Activated T-cell treated with anti-CD3 and anti-CD28 coated beads, Interleukin-2, amount 50 U/mL, for 4 hours (primary cell): Measurements from ENCODE around the gene WRAP73. TPM values are rescaled to one million over a fixed set of nuclear protein-coding genes. Genes with fewer than 3 reads are reported as not detected.
A peak's percentile ranks its signal among the peaks of the same experiment; 100 is the strongest.

Source experiments
- ATAC-seq, 2 donors: fragments of 200-7000 bp; cut with Tn5 transposase; one replicate each; pipeline ENCODE4 v1.10.0; 2021
- DNase-seq: peaks from one replicate; pipeline ENCODE4 v3.0.0-alpha.2; 2020
- H3K27me3 Mint-ChIP-seq: one replicate; pipeline ENCODE4 v1.8.0; 2021; ENCODE audit warnings: low read depth, mixed read lengths
- H3K36me3 Mint-ChIP-seq: one replicate; pipeline ENCODE4 v1.8.0; 2022; ENCODE audit warnings: mixed read lengths; ENCODE audit not compliant: insufficient read depth
- H3K4me1 Mint-ChIP-seq: one replicate; pipeline ENCODE4 v1.8.0; 2021; ENCODE audit warnings: low read depth, mixed read lengths
- H3K4me3 Mint-ChIP-seq: one replicate; pipeline ENCODE4 v1.8.0; 2021; ENCODE audit warnings: mild to moderate bottlenecking, moderate library complexity, mixed read lengths
- H3K9me3 Mint-ChIP-seq: one replicate; pipeline ENCODE4 v1.8.0; 2021; ENCODE audit warnings: mixed read lengths
- total RNA-seq, 3 donors: library from RNA; stranded (reverse); gene quantifications; one replicate each; pipeline ENCODE4 v1.2.1, GENCODE V29; 2021

WRAP73 gene
- total RNA-seq, 3 donors from 2014 or later = 32.7 to 36.3 (median 34.5) TPM

GRCh38 chr1:3664700-3665375 lies 14.9 kb upstream of the WRAP73 start:
- DNase-seq = no peak
- H3K9me3 Mint-ChIP-seq = no peaks in the 10 kb centered on the region
- no peak overlapping the region for H3K4me3 Mint-ChIP-seq
- ATAC-seq = no peak
- H3K36me3 Mint-ChIP-seq = no peaks in the 10 kb centered on the region
- peaks cover 5% of the 10 kb centered on the region for H3K27me3 Mint-ChIP-seq
- H3K4me1 Mint-ChIP-seq = peaks cover 3% of the 10 kb centered on the region

- ATAC-seq = no peak
- peaks cover 3% of the 10 kb centered on the region for H3K4me1 Mint-ChIP-seq
- DNase-seq = no peak
- H3K9me3 Mint-ChIP-seq = no peaks in the 10 kb centered on the region
- no peak overlapping the region for H3K4me3 Mint-ChIP-seq
- H3K36me3 Mint-ChIP-seq = no peaks in the 10 kb centered on the region
- H3K27me3 Mint-ChIP-seq = peaks cover 7% of the 10 kb centered on the region
Measured at GRCh38 chr1:3663999-3664699, 14.2 kb upstream of the WRAP73 start.

- H3K4me1 Mint-ChIP-seq = peaks cover 3% of the 10 kb centered on the region
- ATAC-seq (no peak), DNase-seq (no peak)
- no peaks in the 10 kb centered on the region for H3K9me3 Mint-ChIP-seq
- peaks cover 17% of the 10 kb centered on the region for H3K27me3 Mint-ChIP-seq
- no peak overlapping the region for H3K4me3 Mint-ChIP-seq
- H3K36me3 Mint-ChIP-seq = no peaks in the 10 kb centered on the region
Measured at GRCh38 chr1:3662080-3662671, 12.3 kb upstream of the WRAP73 start.

- no peaks in the 10 kb centered on the region for H3K4me1 Mint-ChIP-seq
- H3K4me3 Mint-ChIP-seq = no peak overlapping the region
- DNase-seq (no peak), ATAC-seq (no peak)
- H3K36me3 Mint-ChIP-seq = no peaks in the 10 kb centered on the region
- peaks cover 19% of the 10 kb centered on the region for H3K27me3 Mint-ChIP-seq
- no peaks in the 10 kb centered on the region for H3K9me3 Mint-ChIP-seq
Measured at GRCh38 chr1:3661631-3662030, 11.7 kb upstream of the WRAP73 start.

- ATAC-seq (peak in 1 of 2 donors; percentile 14), DNase-seq (no peak)
- no peak overlapping the region for H3K4me3 Mint-ChIP-seq
- no peaks in the 10 kb centered on the region for H3K36me3 Mint-ChIP-seq
- no peaks in the 10 kb centered on the region for H3K9me3 Mint-ChIP-seq
- peaks cover 23% of the 10 kb centered on the region for H3K27me3 Mint-ChIP-seq
- no peaks in the 10 kb centered on the region for H3K4me1 Mint-ChIP-seq
Measured at GRCh38 chr1:3660704-3661103, 10.8 kb upstream of the WRAP73 start.

GRCh38 chr1:3659093-3659492 lies 9.2 kb upstream of the WRAP73 start:
- H3K36me3 Mint-ChIP-seq = no peaks in the 10 kb centered on the region
- DNase-seq = no peak
- no peak overlapping the region for H3K4me3 Mint-ChIP-seq
- H3K4me1 Mint-ChIP-seq = no peaks in the 10 kb centered on the region
- no peak for ATAC-seq
- peaks cover 39% of the 10 kb centered on the region for H3K27me3 Mint-ChIP-seq
- H3K9me3 Mint-ChIP-seq = no peaks in the 10 kb centered on the region

- ATAC-seq (no peak), DNase-seq (no peak)
- Mint-ChIP-seq H3K4me3 (no peak overlapping the region), H3K27me3 (peaks cover 47% of the 10 kb centered on the region), H3K9me3 (no peaks in the 10 kb centered on the region), H3K4me1 (no peaks in the 10 kb centered on the region), H3K36me3 (no peaks in the 10 kb centered on the region)
Measured at GRCh38 chr1:3658231-3658615, 8.3 kb upstream of the WRAP73 start.

- Mint-ChIP-seq H3K27me3 (peaks cover 49% of the 10 kb centered on the region), H3K9me3 (no peaks in the 10 kb centered on the region), H3K4me1 (no peaks in the 10 kb centered on the region), H3K4me3 (no peak overlapping the region), H3K36me3 (no peaks in the 10 kb centered on the region)
- DNase-seq (no peak), ATAC-seq (no peak)
Measured at GRCh38 chr1:3657578-3658230, 7.8 kb upstream of the WRAP73 start.

GRCh38 chr1:3657096-3657475 lies 7.2 kb upstream of the WRAP73 start:
- ATAC-seq (no peak), DNase-seq (no peak)
- Mint-ChIP-seq H3K4me1 (no peaks in the 10 kb centered on the region), H3K36me3 (no peaks in the 10 kb centered on the region), H3K27me3 (peaks cover 49% of the 10 kb centered on the region), H3K4me3 (no peak overlapping the region), H3K9me3 (no peaks in the 10 kb centered on the region)

- H3K27me3 Mint-ChIP-seq = peaks cover 49% of the 10 kb centered on the region
- H3K4me3 Mint-ChIP-seq = no peak overlapping the region
- no peaks in the 10 kb centered on the region for H3K4me1 Mint-ChIP-seq
- DNase-seq (no peak), ATAC-seq (peak; percentile 13 to 32)
- no peaks in the 10 kb centered on the region for H3K9me3 Mint-ChIP-seq
- H3K36me3 Mint-ChIP-seq = no peaks in the 10 kb centered on the region
Measured at GRCh38 chr1:3656450-3657095, 6.7 kb upstream of the WRAP73 start.

- H3K4me1 Mint-ChIP-seq = peaks cover 11% of the 10 kb centered on the region
- peaks cover 56% of the 10 kb centered on the region for H3K27me3 Mint-ChIP-seq
- no peaks in the 10 kb centered on the region for H3K36me3 Mint-ChIP-seq
- ATAC-seq (no peak), DNase-seq (no peak)
- H3K9me3 Mint-ChIP-seq = no peaks in the 10 kb centered on the region
- no peak overlapping the region for H3K4me3 Mint-ChIP-seq
Measured at GRCh38 chr1:3654549-3655281, 4.8 kb upstream of the WRAP73 start.

- Mint-ChIP-seq H3K36me3 (no peaks in the 10 kb centered on the region), H3K4me1 (peaks cover 22% of the 10 kb centered on the region), H3K4me3 (peak overlapping the region; percentile 19), H3K9me3 (no peaks in the 10 kb centered on the region), H3K27me3 (peaks cover 51% of the 10 kb centered on the region)
- no peak for ATAC-seq
- DNase-seq = no peak
Measured at GRCh38 chr1:3653286-3653618, 3.3 kb upstream of the WRAP73 start.

GRCh38 chr1:3652548-3653285 lies 2.8 kb upstream of the WRAP73 start:
- H3K4me1 Mint-ChIP-seq = peaks cover 27% of the 10 kb centered on the region
- peak overlapping the region; percentile 19 for H3K4me3 Mint-ChIP-seq
- no peaks in the 10 kb centered on the region for H3K36me3 Mint-ChIP-seq
- H3K27me3 Mint-ChIP-seq = peaks cover 49% of the 10 kb centered on the region
- no peak for DNase-seq
- H3K9me3 Mint-ChIP-seq = no peaks in the 10 kb centered on the region
- ATAC-seq = no peak
